Astrocyte (in vitro differentiated cells and primary cell): ENCODE measurements around the gene FUBP3. TPM values are rescaled to one million over a fixed set of nuclear protein-coding genes. Genes with fewer than 3 reads are reported as not detected.

Source experiments
- DNase-seq: peaks from one replicate; pipeline ENCODE4 v3.0.0-alpha.2; 2010; ENCODE audit warnings: low read depth
- FAIRE-seq: peaks from 2 replicates; lab custom pipeline; 2011; peaks lifted over from hg19 to GRCh38; lab: Jason Lieb, UNC
- H2AFZ ChIP-seq: 2 replicates; pipeline ENCODE4 v1.6.0; 2012; ENCODE audit warnings: low read depth, low read length, inconsistent platforms
- H3K27ac ChIP-seq: 2 replicates; pipeline ENCODE4 v1.5.1; 2011; ENCODE audit warnings: low read depth, low read length, inconsistent platforms
- H3K27me3 ChIP-seq: 2 replicates; pipeline ENCODE4 v1.6.0; 2011; ENCODE audit warnings: low read length, inconsistent platforms; ENCODE audit not compliant: insufficient read depth
- H3K36me3 ChIP-seq: 2 replicates; pipeline ENCODE4 v1.5.1; 2011; ENCODE audit warnings: low read length, inconsistent platforms; ENCODE audit not compliant: insufficient read depth
- H3K4me1 ChIP-seq: 2 replicates; pipeline ENCODE4 v1.5.1; 2011; ENCODE audit warnings: low read length, inconsistent platforms; ENCODE audit not compliant: insufficient read depth
- H3K4me2 ChIP-seq: 2 replicates; pipeline ENCODE4 v1.6.0; 2012; ENCODE audit warnings: low read length, inconsistent platforms
- H3K4me3 ChIP-seq: 2 replicates; pipeline ENCODE4 v1.5.1; 2011; ENCODE audit warnings: low read depth, mild to moderate bottlenecking, low read length, inconsistent platforms; ENCODE audit not compliant: insufficient read depth
- H3K79me2 ChIP-seq: 2 replicates; pipeline ENCODE4 v1.6.0; 2012; ENCODE audit warnings: mild to moderate bottlenecking, low read length, inconsistent platforms; ENCODE audit not compliant: insufficient read depth
- H3K9ac ChIP-seq: 2 replicates; pipeline ENCODE4 v1.6.0; 2012; ENCODE audit warnings: mild to moderate bottlenecking, low read length, inconsistent platforms
- H3K9me3 ChIP-seq: 2 replicates; pipeline ENCODE4 v1.5.1; 2012; ENCODE audit warnings: low read depth, mild to moderate bottlenecking, low read length, inconsistent platforms; ENCODE audit not compliant: insufficient read depth
- H4K20me1 ChIP-seq: 2 replicates; pipeline ENCODE4 v1.6.0; 2012; ENCODE audit warnings: low read length, inconsistent platforms; ENCODE audit not compliant: insufficient read depth
- H3K27ac Mint-ChIP-seq: one replicate; pipeline ENCODE4 v1.8.0; 2021; ENCODE audit warnings: mild to moderate bottlenecking, mixed read lengths; ENCODE audit not compliant: unreplicated experiment
- H3K27me3 Mint-ChIP-seq: one replicate; pipeline ENCODE4 v1.8.0; 2021; ENCODE audit warnings: low read depth, mixed read lengths; ENCODE audit not compliant: unreplicated experiment
- H3K36me3 Mint-ChIP-seq: one replicate; pipeline ENCODE4 v1.8.0; 2021; ENCODE audit warnings: low read depth, mixed read lengths; ENCODE audit not compliant: unreplicated experiment
- H3K4me1 Mint-ChIP-seq: one replicate; pipeline ENCODE4 v1.8.0; 2021; ENCODE audit warnings: low read depth, mixed read lengths; ENCODE audit not compliant: unreplicated experiment
- H3K4me3 Mint-ChIP-seq: one replicate; pipeline ENCODE4 v1.8.0; 2021; ENCODE audit warnings: mild to moderate bottlenecking, moderate library complexity, mixed read lengths; ENCODE audit not compliant: unreplicated experiment
- H3K9me3 Mint-ChIP-seq: one replicate; pipeline ENCODE4 v1.8.0; 2021; ENCODE audit warnings: mild to moderate bottlenecking, mixed read lengths; ENCODE audit not compliant: unreplicated experiment
- EZH2 ChIP-seq: IDR thresholded peaks from 2 replicates; pipeline ENCODE4 v1.6.1; 2012; ENCODE audit warnings: mild to moderate bottlenecking, low read length, inconsistent platforms; ENCODE audit not compliant: insufficient read depth
- total RNA-seq: library from RNA; stranded (reverse); gene quantifications from 2 replicates; pipeline ENCODE4 v1.2.1, GENCODE V29; 2021
- TF ChIP-seq, protein P1 (sequence below): IDR thresholded peaks from 2 replicates; pipeline ENCODE4 v1.5.1; 2011; ENCODE audit warnings: low read depth, mild to moderate bottlenecking, inconsistent platforms, low read length, moderate library complexity; ENCODE audit not compliant: insufficient read depth

Gene FUBP3
- total RNA-seq, 1 donor from 2014 or later = 64.6 TPM

DNA sequence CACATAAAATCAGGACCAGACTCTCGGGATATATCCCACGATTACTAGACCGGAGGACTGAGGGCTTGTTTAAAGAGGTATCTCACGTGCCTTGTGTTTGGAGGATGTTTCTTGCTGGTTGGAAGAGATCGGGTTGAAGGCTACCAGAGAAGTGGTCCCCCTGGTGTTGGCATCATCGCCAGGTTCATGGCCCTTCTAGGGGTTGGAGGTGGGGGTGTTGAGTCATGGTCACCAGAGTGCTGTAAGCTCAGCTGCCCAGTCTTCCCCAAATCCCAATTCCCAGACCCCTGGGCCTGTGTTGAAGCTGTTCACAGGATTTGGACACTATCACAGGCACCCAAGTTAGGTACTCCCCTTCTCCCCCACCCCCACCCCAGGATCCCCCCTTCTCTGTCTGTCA lies 55.9 kb downstream of the FUBP3 start:
- H3K4me1 Mint-ChIP-seq = no peaks in the 10 kb centered on the region
- no peaks in the 10 kb centered on the region for H3K27me3 ChIP-seq
- TF ChIP-seq, protein P1, sequence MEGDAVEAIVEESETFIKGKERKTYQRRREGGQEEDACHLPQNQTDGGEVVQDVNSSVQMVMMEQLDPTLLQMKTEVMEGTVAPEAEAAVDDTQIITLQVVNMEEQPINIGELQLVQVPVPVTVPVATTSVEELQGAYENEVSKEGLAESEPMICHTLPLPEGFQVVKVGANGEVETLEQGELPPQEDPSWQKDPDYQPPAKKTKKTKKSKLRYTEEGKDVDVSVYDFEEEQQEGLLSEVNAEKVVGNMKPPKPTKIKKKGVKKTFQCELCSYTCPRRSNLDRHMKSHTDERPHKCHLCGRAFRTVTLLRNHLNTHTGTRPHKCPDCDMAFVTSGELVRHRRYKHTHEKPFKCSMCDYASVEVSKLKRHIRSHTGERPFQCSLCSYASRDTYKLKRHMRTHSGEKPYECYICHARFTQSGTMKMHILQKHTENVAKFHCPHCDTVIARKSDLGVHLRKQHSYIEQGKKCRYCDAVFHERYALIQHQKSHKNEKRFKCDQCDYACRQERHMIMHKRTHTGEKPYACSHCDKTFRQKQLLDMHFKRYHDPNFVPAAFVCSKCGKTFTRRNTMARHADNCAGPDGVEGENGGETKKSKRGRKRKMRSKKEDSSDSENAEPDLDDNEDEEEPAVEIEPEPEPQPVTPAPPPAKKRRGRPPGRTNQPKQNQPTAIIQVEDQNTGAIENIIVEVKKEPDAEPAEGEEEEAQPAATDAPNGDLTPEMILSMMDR = no peak
- TF ChIP-seq EZH2 = no peak
- H3K9me3 Mint-ChIP-seq = no peaks in the 10 kb centered on the region
- no peaks in the 10 kb centered on the region for H3K79me2 ChIP-seq
- no peak overlapping the region for H3K4me2 ChIP-seq
- no peak for FAIRE-seq
- H3K27ac ChIP-seq = no peak overlapping the region
- no peak for DNase-seq
- no peaks in the 10 kb centered on the region for H3K27me3 Mint-ChIP-seq
- no peak overlapping the region for H3K4me3 Mint-ChIP-seq
- H3K27ac Mint-ChIP-seq = no peak overlapping the region
- H3K36me3 Mint-ChIP-seq = peaks cover 17% of the 10 kb centered on the region
- no peak overlapping the region for H2AFZ ChIP-seq
- H3K9ac ChIP-seq = no peak overlapping the region
- H3K9me3 ChIP-seq = no peaks in the 10 kb centered on the region
- peaks cover 11% of the 10 kb centered on the region for H3K36me3 ChIP-seq
- H4K20me1 ChIP-seq = peaks cover 12% of the 10 kb centered on the region
- no peaks in the 10 kb centered on the region for H3K4me1 ChIP-seq
- H3K4me3 ChIP-seq = no peak overlapping the region

DNA sequence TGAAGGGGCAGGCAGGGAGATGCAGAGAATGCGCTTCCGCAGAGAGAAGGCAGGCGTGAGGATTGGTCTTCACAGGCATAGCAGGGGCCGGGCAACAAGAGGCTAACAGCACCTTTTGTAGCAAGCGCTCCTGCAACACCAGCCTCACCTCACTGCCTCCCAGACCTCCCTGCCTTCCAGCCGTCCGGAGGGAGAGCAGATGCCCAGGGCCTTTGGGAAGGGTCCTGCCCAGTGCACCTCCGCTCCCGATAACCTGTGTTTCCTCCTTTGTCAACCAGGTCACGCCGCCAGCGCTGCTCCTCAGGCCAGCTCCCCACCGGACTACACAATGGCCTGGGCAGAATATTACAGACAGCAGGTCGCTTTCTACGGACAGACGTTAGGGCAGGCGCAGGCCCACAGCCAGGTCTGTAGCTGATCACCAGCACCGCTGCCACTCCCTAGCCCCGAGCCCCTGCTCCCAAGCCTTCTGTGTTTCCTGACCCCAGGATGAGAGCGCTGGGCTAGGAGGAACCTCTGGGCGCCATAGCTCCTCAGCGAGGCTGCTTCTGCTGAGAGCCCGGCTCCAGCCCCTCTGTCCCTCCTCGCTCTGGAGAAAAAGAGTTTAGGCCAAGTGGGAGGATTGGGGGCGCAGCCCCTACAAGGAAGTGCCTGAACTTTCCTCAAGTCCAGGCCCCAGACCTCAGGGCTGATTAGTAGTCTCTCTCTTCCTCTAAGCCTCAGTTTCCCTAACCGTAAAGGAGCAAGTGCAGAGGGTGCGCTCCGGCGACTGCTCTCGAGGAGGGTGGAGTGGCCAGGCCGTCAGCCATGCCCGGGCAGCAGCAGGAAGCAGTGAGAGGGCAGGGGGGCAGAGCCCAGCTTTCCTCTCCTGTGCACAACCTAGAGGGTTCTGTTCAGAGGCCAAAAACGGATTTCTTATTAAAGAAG lies 56.6 kb downstream of the FUBP3 start:
- FAIRE-seq = no peak
- Histone ChIP-seq H3K79me2 (no peaks in the 10 kb centered on the region), H3K4me1 (no peaks in the 10 kb centered on the region), H3K9ac (no peak overlapping the region), H3K4me2 (no peak overlapping the region), H3K4me3 (no peak overlapping the region), H4K20me1 (peaks cover 7% of the 10 kb centered on the region), H3K36me3 (peaks cover 9% of the 10 kb centered on the region), H3K9me3 (no peaks in the 10 kb centered on the region), H2AFZ (no peak overlapping the region), H3K27ac (no peak overlapping the region), H3K27me3 (no peaks in the 10 kb centered on the region)
- no peak for TF ChIP-seq EZH2
- TF ChIP-seq, protein P1 = no peak
- H3K9me3 Mint-ChIP-seq = no peaks in the 10 kb centered on the region
- H3K4me3 Mint-ChIP-seq = no peak overlapping the region
- no peak for DNase-seq
- H3K4me1 Mint-ChIP-seq = no peaks in the 10 kb centered on the region
- H3K36me3 Mint-ChIP-seq = peaks cover 17% of the 10 kb centered on the region
- H3K27ac Mint-ChIP-seq = no peak overlapping the region
- no peaks in the 10 kb centered on the region for H3K27me3 Mint-ChIP-seq

DNA sequence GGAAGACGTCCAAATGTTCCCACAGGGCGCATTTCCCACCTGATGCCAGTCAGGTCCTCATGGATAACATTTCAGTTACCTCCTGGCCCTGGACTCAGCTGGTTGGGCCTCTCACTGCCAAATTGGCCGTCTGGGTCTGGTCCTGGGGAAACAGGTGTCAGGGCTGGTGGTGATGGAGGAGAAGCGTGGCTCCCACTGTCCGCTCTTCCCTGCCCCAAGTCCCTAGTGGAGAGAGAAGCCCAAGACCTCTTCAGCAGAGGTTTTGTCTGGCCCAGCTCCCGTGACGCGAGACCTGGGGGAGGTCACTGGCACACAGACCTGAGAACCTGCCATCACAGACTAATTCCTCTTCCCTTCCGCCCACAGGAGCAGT lies 57.3 kb downstream of the FUBP3 start:
- Histone ChIP-seq H3K36me3 (peaks cover 9% of the 10 kb centered on the region), H3K4me3 (no peak overlapping the region), H3K4me1 (no peaks in the 10 kb centered on the region), H3K27me3 (no peaks in the 10 kb centered on the region), H3K9ac (no peak overlapping the region), H3K9me3 (no peaks in the 10 kb centered on the region), H4K20me1 (peaks cover 7% of the 10 kb centered on the region), H3K79me2 (no peaks in the 10 kb centered on the region), H2AFZ (no peak overlapping the region), H3K4me2 (no peak overlapping the region), H3K27ac (no peak overlapping the region)
- Mint-ChIP-seq H3K27ac (no peak overlapping the region), H3K36me3 (peaks cover 15% of the 10 kb centered on the region), H3K4me1 (no peaks in the 10 kb centered on the region), H3K4me3 (no peak overlapping the region), H3K9me3 (peaks cover under 1% of the 10 kb centered on the region), H3K27me3 (no peaks in the 10 kb centered on the region)
- TF ChIP-seq EZH2 = no peak
- TF ChIP-seq, protein P1 = no peak
- DNase-seq (no peak), FAIRE-seq (no peak)
